Tibial nerve (tissue), 4 donors: ENCODE measurements around the gene NCOA3. TPM values are rescaled to one million over a fixed set of nuclear protein-coding genes. Genes with fewer than 3 reads are reported as not detected.
"Not testable (repeated sequence)": the region's sequence is repeated elsewhere in the genome, so short reads cannot be mapped to it uniquely, and the experiment has no call there.

Source experiments
- DNase-seq, 2 donors: peaks; one replicate each; pipeline ENCODE4 v3.0.0-alpha.2; 2019; ENCODE audit warnings: low spot score in 2 of 2
- H3K27ac ChIP-seq, 4 donors: fragments of 200-600 bp; sonication (generic) in 3 of 4; one replicate each; pipeline ENCODE4 v1.5.1; 2017 to 2019; ENCODE audit warnings: mild to moderate bottlenecking in 1 of 4
- H3K27me3 ChIP-seq, 2 donors: fragments of 200-600 bp; sonication (generic) in 1 of 2; one replicate each; pipeline versions ENCODE4 v1.5.1 to v1.6.0; 2017 to 2019
- H3K36me3 ChIP-seq, 3 donors: fragments of 200-600 bp; sonication (generic); one replicate each; pipeline ENCODE4 v1.5.1; 2018 to 2019
- H3K4me1 ChIP-seq, 4 donors: fragments of 200-600 bp; sonication (generic) in 3 of 4; one replicate each; pipeline ENCODE4 v1.5.1; 2017 to 2019
- H3K4me3 ChIP-seq, 4 donors: fragments of 200-600 bp; sonication (generic) in 3 of 4; one replicate each; pipeline ENCODE4 v1.5.1; 2017 to 2019; ENCODE audit warnings: mild to moderate bottlenecking in 1 of 4, moderate library complexity in 1 of 4
- H3K9me3 ChIP-seq, 4 donors: fragments of 200-600 bp; sonication (generic) in 3 of 4; one replicate each; pipeline ENCODE4 v1.5.1; 2017 to 2019
- CTCF ChIP-seq, 5 experiments: fragments of 200-600 bp in 3 of 5; fragments of 450-650 bp in 2 of 5; sonication (generic) in 3 of 5; IDR thresholded peaks; one replicate each; pipeline ENCODE4 v1.5.1; 2016 to 2019; ENCODE audit warnings: antibody characterized with exemption in 5 of 5, mild to moderate bottlenecking in 3 of 5, moderate library complexity in 2 of 5
- EP300 ChIP-seq, 2 donors: sonication (generic); formaldehyde crosslinking; IDR thresholded peaks; one replicate each; pipeline ENCODE4 v1.6.1; 2017; ENCODE audit warnings: antibody characterized with exemption in 2 of 2, mild to moderate bottlenecking in 1 of 2
- POLR2A ChIP-seq, 2 donors: fragments of 450-650 bp; IDR thresholded peaks; one replicate each; pipeline ENCODE4 v1.6.1; 2017; ENCODE audit warnings: antibody characterized with exemption in 2 of 2, mild to moderate bottlenecking in 2 of 2, moderate library complexity in 2 of 2
- WGBS, 2 donors: methylation state at CpG; one replicate each; pipeline ENCODE4 v1.1.5; 2018; 5-methylcytosine and 5-hydroxymethylcytosine counted together
- total RNA-seq, 4 donors: library from RNA; depleted of rRNA; stranded (reverse); fragments of >200 nt; gene quantifications; one replicate each; pipeline ENCODE4 v1.1.0, GENCODE V29; 2016

NCOA3 gene
- total RNA-seq, 4 donors from 2014 or later = 38.0 to 48.9 (median 40.7) TPM

DNA sequence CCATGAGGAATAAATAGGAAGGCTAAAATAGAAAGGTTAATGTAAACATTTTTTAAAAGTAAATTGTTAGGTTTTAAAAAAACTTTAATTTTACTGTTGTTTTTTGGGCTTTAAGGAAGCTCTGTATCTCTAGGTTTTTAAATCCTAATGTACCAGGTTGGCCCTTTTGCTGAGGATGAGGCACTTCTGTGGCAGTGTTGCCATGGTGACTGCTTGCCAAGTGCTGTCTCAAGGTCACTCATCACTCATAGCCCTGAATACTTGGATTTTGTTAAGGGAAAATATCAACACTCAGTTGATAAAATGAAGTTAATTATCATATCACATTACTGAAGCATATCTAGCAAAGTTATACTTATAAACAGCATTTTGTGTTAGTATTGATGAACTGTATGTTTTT, 50.2 kb downstream of the NCOA3 start:
- Histone ChIP-seq H3K27ac (no peak overlapping the region), H3K4me1 (peaks cover 0 to 25% (median 0%) of the 10 kb centered on the region in 4 donors), H3K36me3 (no peaks in the 10 kb centered on the region), H3K9me3 (no peaks in the 10 kb centered on the region), H3K27me3 (no peaks in the 10 kb centered on the region), H3K4me3 (no peak overlapping the region)
- DNase-seq = no peak
- TF ChIP-seq EP300 (IDR thresholded peaks at IDR 0.05) (no peak), CTCF (IDR thresholded peaks at IDR 0.05) (no peak), POLR2A (IDR thresholded peaks at IDR 0.05) (no peak)

DNA sequence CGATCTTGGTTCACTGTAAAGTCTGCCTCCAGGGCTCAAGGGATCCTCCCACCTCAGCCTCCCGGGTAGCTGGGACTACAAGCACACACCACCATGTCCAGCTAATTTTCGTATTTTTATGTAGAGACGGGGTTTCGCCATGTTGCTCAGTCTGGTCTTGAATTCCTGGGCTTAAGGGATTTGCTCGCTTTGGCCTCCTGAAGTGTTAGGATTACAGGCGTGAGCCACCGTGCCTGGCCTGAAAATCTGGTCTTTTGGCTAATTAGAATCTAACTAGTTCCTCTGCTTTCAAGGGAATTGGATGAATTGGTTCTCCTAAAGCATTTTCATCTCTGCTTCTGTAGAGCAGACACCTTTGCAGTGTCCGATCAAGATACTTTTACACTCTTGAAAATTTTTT, 51.3 kb downstream of the NCOA3 start:
- Histone ChIP-seq H3K27ac (no peak overlapping the region), H3K4me3 (no peak overlapping the region), H3K4me1 (peaks cover 0 to 36% (median 0%) of the 10 kb centered on the region in 4 donors), H3K9me3 (no peaks in the 10 kb centered on the region), H3K27me3 (no peaks in the 10 kb centered on the region), H3K36me3 (no peaks in the 10 kb centered on the region)
- DNase-seq = no peak
- WGBS, 2 donors = 94 to 97% methylated on average over 9 of the region's 9 CpGs
- TF ChIP-seq POLR2A (IDR thresholded peaks at IDR 0.05) (no peak), EP300 (IDR thresholded peaks at IDR 0.05) (no peak), CTCF (IDR thresholded peaks at IDR 0.05) (no peak)

DNA sequence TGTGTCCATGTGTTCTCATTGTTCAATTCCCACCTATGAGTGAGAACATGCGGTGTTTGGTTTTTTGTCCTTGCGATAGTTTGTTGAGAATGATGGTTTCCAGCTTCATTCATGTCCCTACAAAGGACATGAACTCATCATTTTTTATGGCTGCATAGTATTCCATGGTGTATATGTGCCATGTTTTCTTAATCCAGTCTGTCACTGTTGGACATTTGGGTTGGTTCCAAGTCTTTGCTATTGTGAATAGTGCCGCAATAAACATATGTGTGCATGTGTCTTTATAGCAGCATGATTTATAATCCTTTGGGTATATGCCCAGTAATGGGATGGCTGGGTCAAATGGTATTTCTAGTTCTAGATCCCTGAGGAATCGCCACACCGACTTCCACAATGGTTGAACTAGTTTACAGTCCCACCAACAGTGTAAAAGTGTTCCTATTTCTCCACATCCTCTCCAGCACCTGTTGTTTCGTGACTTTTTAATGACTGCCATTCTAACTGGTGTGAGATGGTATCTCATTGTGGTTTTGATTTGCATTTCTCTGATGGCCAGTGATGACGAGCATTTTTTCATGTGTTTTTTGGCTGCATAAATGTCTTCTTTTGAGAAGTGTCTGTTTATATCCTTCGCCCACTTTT, 52.0 kb downstream of the NCOA3 start:
- not testable (repeated sequence) for H3K9me3 ChIP-seq, H3K27ac ChIP-seq, H3K4me3 ChIP-seq, H3K27me3 ChIP-seq, DNase-seq, H3K36me3 ChIP-seq
- 88 to 92% methylated on average over 5 to 6 of the region's 8 CpGs for WGBS, 2 donors
- H3K4me1 ChIP-seq = peaks cover 0 to 42% (median 0%) of the 10 kb centered on the region in 4 donors

- not testable (repeated sequence) for H3K27me3 ChIP-seq, H3K36me3 ChIP-seq, H3K9me3 ChIP-seq, DNase-seq, H3K27ac ChIP-seq, H3K4me3 ChIP-seq
- peaks cover 0 to 48% (median 5%) of the 10 kb centered on the region in 4 donors for H3K4me1 ChIP-seq
Observed at GRCh38 chr20:47554283-47554682, 52.6 kb downstream of the NCOA3 start.

- Histone ChIP-seq H3K27me3 (no peaks in the 10 kb centered on the region), H3K4me3 (no peak overlapping the region), H3K27ac (no peak overlapping the region), H3K4me1 (peaks cover 0 to 53% (median 15%) of the 10 kb centered on the region in 4 donors), H3K36me3 (no peaks in the 10 kb centered on the region), H3K9me3 (no peaks in the 10 kb centered on the region)
- no peak for DNase-seq
- TF ChIP-seq CTCF (IDR thresholded peaks at IDR 0.05) = no peak
- no peak for TF ChIP-seq EP300 (IDR thresholded peaks at IDR 0.05)
- TF ChIP-seq POLR2A (IDR thresholded peaks at IDR 0.05) = no peak
- WGBS, 2 donors = 53 to 70% methylated on average over 2 of the region's 2 CpGs
Observed at GRCh38 chr20:47557218-47557617, 55.5 kb downstream of the NCOA3 start.

GRCh38 chr20:47557791-47558190, 56.1 kb downstream of the NCOA3 start:
- H3K4me1 ChIP-seq = peaks cover 0 to 51% (median 15%) of the 10 kb centered on the region in 4 donors
- H3K27ac ChIP-seq = no peak overlapping the region
- 67 to 73% methylated on average over 7 of the region's 7 CpGs for WGBS, 2 donors
- TF ChIP-seq EP300 (IDR thresholded peaks at IDR 0.05) (no peak), POLR2A (IDR thresholded peaks at IDR 0.05) (no peak), CTCF (IDR thresholded peaks at IDR 0.05) (no peak)
- no peaks in the 10 kb centered on the region for H3K9me3 ChIP-seq
- H3K36me3 ChIP-seq = no peaks in the 10 kb centered on the region
- no peaks in the 10 kb centered on the region for H3K27me3 ChIP-seq
- H3K4me3 ChIP-seq = no peak overlapping the region
- no peak for DNase-seq
